DMS53 treated with DMSO at 0.1 percent for 48 hours (cell line): Measurements from ENCODE around the gene CTSV.
"Not testable (repeated sequence)": the region's sequence is repeated elsewhere in the genome, so short reads cannot be mapped to it uniquely, and the experiment has no call there.

Source experiments
- DNase-seq: peaks from one replicate; lab custom pipeline; 2025; ENCODE audit not compliant: unreplicated experiment; lab: John Stamatoyannopoulos, UW

Gene CTSV

DNA sequence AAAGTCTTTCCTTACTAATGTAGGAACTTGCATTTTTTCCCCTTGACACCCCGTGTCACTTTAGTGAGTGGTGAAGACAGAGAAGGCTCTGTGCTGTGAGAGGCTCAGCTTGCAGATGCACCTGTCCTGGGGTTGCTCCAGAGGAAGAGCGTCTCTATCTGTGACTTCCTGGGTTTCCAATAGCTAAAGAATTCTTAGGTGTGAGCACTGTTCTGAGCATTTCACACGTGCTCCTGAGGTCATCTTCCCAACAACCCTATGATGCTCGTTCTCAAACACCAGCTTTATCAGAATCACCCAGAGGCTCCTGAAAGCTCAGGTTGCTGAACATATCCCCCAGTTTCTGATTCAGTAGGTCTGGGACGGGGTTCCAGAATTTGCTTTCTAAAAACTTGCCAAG lies 6.4 kb upstream of the CTSV start:
- DNase-seq: no peak

DNA sequence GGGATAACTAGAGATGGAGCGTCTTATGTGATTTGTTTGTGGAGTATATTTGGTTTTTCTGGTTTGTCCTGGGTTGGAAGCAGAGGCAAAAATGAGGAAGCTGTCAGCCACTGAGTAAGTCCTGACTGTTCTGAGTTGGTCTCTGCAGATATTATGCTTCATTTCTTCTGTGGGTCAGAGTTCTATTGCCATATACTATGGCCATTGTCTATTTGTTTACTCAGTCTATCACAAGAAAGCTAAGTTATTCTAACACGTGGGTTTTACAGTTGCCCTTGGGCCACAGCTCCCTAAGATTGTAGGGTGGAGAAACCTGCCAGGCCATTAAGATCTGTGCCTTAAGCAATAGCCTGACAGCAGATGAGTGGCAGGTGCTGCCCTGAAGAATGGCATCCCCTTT lies 3.0 kb upstream of the CTSV start:
- DNase-seq: no peak

DNA sequence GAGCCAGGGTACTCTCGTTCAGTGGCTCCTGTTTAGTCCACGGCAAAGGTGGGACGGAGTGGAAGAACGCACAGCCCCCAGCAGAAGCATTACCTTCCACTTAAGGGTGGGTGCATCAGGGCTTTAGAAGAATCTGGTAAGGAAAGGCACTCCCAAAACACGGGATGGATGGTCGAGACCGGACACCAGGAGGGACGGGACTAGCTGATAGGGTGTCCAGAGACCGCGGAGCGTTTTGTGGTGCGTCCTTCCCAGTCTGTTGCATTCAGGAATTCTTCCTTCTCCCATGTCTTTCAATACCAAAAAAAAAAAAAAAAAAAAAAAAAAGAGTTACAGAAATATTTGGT lies 545 bp upstream of the CTSV start:
- DNase-seq: peak; percentile 37

DNA sequence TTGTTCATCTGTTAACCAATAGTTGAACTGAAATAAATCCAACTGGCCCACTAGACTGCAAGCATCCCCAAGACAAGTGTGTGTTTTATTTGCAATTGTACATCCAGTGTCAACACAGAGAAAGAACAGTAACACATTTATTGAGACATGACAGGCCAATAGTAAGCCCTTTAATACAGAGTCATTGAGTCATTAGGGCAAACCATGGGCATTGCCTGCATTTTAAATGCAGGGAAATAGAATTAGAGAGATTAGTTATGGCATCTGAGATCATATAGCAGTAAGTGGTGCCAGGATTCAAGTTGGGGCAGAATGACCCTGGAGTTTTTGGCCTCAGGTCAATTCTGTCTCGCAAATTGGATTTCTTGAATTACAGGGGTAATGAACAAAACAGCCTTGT lies 15.4 kb downstream of the CTSV start:
- not testable (repeated sequence) for DNase-seq

DNA sequence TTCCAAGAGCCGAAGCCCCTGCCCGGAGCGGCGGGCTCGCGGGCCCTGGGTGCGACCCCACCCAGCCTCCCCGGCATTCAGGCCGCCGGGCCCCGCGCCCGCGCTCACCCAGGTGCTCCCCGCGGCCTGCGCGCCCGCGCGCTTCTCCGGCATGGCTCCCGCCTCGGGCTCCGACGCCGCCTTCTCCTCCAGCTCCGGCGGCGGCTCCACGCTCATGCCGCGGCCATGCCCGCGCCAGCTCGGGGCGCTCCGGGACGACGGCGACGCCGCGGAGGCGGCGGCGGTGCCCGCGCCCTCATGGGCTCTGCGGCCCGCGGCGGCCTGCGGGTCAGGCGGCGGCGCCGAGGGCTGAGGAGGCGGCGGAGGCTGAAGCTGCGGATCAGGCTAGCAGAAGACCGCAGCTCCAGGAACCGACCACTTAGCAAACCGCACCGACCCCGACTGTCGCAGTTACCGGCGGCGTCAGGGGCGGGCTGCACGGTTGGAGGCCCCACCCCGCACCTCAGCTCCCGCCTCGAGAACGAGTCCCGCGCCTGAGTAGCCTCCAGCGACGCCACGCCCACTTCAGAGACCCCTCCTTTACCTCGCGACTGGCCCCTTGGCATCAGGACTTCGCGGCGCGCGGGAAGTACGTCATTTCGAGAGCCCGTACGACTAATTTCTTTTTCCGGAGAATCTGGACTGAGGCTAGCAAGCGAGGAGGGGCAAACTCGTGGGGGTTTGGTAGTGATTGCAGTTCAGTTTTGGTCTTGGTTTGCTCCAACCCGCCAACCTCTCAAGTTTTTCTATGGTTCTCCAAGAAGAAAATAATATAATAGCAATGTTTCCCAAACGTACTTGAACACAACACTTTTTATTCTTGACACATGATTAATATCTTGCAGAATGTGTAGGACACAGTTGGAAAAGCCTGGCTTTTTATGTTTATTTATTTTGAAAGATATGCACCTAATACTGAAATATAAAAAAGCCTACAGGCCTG lies 25.5 kb downstream of the CTSV start:
- DNase-seq: peak; percentile 35

DNA sequence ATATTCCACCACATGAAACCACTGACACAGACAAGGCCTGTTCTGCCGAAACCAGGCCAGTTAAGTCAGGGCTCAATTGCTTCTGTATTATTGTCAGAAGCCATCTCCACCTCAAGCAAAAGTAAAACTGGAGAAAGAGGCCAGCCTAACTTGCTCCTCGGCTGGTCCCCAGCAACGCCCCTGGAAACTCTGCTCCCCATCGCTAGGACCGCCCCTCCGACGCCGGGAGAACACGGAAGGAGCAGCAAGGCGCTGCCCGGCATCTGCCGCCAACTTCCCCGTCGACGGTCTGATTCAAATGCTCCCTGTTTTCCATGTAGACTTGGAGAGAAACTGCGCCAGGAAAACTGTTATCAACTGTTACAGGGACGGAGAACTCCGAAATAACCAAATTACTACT lies 26.3 kb downstream of the CTSV start:
- DNase-seq: not testable (repeated sequence)

DNA sequence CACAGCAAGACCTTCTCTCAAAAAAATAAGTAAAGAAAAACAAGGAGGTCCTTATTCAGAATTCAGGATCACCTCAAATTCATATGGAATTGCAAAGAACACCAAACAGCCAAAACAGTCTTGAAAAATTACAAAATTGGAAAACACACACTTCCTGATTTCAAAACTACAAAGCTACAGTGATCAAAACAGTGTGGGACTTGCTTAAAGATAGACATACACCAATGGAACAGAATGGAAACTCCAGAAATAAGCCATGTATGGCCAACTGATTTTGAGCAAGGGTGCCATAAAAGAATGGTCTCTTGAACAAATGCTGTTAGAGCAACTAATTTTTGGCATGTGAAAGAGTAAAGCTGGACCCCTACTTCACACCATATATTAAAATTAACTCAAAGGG lies 36.7 kb downstream of the CTSV start:
- DNase-seq: not testable (repeated sequence)

DNA sequence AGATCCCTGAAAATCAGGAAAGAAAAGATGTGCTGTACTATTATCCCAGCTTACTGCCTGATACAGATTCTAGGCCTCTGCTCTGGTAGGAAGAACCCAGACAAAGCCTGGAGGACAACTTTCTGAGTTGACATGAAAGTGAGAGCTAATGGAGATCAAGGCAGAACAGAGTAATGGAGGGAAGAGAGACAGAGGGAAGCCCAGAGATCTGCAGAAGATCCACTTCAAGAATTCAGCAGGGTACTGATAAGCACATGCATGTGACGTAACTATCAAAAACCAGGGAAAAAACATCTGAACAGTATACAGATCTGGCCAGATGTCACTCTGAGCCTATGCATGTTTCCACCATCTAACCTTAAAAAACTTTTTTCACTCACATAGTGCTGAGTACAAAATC lies 37.6 kb downstream of the CTSV start:
- DNase-seq: not testable (repeated sequence)

DNA sequence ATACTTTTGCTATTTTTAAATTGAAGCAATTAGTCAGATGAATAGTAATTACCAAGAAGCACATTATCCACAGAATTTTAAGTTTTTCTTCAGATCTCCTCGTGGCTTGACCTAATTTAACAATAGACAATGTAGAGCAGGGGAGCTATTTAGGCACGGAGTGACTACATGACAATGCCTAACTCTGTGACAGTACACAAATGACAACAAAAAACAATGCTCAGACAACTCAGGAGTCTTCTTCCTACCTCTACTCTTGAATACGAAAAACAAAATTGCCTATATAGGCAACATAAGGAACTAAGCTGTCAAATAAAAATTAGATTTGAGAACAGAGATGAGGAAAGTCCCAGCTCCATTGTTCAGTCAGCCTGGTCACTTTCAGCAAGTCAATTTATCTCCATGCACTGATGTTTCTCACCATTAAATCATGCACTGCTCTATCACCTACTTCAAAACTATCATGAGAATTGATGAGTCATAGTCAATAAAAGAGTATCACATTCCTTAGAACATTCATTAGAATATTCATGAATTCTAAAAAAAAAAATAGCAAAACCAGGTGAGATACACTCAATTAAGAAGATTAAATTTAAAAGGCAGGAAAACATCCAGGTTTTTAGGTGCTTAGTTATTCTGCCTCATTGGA lies 38.7 kb downstream of the CTSV start:
- not testable (repeated sequence) for DNase-seq

DNA sequence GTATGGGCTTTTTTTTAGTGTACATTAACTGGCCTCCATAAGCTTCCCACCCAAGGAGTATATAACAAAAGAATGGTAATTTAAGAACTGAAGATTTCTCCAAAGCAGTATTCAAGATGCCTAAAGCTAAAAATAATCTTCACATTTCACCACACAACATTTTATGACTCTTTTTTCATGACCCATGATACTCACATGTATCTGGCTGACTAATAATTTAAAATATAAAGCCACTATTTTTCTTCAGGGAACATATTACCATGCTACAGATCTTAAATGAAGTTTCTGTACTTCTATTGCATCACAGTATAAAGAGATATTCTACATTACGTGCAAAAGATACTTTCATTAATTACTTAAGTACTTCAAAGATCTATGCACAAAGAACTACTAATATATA lies 39.2 kb downstream of the CTSV start:
- not testable (repeated sequence) for DNase-seq

DNA sequence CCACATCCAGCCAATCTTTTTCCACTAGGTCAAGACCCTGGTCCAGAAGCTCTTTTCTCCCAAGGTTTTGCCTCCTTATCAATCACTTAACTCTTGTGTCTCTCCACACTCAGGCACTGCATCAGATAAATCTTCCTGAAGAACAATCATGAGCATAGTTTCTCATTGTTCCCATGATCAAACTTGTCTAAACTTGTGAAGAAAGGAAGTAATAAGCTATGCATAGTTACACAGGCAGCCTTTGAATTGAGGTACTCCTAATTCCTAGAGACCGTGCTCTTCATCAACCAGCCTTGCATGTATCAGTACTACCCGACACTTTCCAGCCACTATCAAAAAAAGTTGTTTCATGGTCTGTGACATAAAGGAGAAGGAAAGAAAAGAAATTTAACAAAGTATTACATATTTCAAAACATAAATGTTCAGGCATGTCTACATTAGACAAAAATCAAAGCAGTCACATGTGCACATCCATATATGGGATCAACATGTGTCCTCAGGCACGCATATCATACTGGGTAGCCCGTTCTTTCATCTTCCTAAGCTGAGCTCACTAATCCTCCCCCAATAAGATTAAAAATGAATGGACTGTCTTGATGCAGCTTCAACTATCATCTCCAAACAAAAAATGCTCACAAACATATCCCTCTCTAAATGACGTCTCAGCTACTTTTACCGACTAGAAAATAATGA lies 41.8 kb downstream of the CTSV start:
- not testable (repeated sequence) for DNase-seq

DNA sequence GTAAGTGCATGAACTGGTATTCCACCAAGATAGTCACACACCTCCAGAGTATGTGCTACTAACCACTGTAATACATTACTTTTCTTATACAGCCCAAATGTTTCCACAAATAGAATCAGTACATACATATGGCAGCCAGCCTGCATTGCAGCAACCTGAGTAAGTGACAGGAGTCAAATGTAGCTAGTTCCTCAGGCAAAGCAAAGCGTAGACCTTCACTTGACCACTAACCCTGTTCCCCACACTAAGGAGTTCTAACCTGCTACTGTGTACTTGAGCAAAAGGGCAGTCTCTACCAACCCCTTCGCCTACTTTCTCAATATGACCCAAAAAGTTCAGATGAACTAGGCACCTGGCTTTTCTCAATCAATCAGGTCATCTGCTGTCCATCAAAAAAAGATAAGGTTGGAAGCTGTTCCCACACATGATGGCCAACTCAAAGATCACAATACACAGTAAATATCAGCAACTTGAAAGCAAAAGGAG lies 44.4 kb downstream of the CTSV start:
- not testable (repeated sequence) for DNase-seq

DNA sequence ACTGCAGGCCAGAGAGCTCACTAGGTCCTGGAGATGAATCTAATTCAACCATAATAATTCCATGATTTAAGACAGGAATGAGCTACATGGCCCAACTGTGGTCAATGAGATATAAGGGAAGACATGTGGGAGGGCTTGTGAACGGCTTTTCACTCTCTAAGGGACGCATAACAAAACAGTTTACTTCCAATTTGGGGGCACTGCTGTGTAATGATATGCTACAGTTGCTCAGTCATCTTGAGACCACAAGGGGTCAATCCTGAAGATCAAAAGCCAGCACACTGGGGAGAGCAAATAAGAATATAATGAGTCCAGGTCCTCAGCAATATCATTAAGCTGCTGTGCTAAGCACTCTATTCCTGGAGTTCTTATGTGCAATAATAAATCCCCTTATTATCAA lies 46.6 kb downstream of the CTSV start:
- DNase-seq: not testable (repeated sequence)

DNA sequence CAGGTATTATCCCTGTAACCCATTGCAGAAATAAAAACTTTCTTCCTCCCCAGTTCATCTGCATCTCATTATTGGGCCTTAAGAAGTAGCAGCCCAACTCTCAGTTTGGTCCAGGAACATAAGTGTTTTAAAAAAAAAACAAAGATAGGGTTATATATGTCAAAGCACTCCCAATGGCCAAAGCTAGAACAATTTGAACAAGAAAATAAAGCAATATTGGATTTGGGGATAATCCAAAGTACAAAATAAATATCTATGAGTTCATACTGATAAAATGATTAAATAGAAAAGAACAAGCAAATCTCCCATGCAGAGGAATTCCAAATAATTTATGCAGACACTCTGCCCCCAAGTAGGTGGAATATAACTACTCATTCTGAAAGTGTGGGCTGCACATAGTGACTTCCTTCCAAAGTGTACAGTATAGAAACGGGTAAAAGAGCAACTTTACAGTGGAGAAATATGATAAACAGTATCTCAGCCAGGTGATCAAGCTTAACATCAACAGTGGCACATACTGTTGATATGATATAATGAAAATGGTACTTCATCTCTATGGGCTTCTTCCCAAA lies 49.1 kb downstream of the CTSV start:
- DNase-seq: not testable (repeated sequence)

DNA sequence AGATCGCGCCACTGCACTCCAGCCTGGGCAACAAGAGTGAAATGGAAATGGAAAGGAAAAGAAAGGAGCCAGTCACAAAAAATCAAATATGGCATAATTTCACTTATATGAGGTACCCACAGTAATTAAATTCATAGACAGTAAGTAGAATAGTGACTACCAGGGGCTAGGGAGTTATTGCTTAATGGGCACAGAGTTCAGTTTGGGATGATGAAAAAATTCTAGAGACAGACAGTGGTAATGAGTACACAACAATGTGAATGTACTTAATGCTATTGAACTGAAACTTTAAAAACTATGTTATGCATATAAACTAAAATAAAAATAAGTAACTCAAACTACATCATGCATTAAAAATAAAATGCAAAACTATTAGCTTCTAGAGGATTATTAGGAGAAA lies 54.1 kb downstream of the CTSV start:
- not testable (repeated sequence) for DNase-seq

DNA sequence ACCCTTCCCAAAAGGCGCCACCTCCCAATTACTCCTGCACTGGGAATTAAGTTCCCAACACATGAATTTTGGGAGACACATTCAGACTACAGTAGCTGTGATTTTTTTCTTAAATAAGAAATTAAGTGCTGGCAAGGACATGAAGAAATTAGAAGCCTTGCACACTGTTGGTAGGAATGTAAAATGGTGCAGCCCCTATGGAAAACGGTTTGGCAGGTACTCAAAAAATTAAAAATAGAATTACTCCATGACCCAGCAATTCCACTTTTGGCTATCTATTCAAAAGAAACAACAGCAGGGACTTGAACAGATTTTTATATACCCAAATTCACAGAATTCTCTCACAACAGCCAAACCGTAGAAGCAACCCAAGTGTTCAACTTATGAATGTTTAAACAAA lies 54.8 kb downstream of the CTSV start:
- not testable (repeated sequence) for DNase-seq

DNA sequence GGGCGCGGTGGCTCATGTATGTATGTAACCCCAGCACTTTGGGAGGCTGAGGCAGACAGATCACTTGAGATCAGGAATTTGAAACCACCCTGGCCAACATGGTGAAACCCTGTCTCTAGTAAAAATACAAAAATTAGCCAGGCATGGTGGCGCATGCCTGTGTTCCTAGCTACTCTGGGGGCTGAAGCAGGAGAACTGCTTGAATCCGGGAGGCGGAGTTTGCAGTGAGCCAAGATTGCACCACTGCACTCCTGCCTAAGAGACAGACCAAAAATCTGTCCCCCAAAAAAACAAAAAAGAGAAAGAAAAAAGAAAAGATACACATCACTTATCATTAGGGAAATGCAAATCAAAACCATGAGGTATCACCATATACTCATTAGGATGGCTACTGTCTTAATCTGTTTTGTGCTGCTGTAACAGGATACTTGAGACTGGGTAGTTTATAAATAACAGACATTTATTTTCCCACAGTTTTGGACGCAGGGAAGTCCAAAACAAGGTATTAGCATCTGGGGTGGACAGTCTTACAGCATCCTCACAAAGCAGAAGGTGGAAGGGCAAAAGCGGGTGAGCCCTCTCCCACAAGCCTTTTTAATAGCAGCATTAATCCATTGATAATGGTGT lies 55.3 kb downstream of the CTSV start:
- not testable (repeated sequence) for DNase-seq
